Endothelial cell of umbilical vein (primary cell): ENCODE measurements around the gene POR. TPM values are rescaled to one million over a fixed set of nuclear protein-coding genes. Genes with fewer than 3 reads are reported as not detected.

Experiments used
- BruUV-seq: library from RNA; stranded (reverse); fragments of 400-500 nt; replicated peaks from 2 replicates; lab custom pipeline; 2021; lab: Mats Ljungman, UMichigan
- CTCF ChIA-PET: fragments of 300-600, 350-600 bp; sonication (Branson Sonifier 250); formaldehyde crosslinking; loops from one replicate; lab custom pipeline; 2021; ENCODE audit warnings: antibody characterized with exemption, inconsistent platforms; lab: Charles Lee
- POLR2A ChIA-PET: fragments of 300-600, 350-600 bp; sonication (Branson Sonifier 250); formaldehyde crosslinking; loops from one replicate; lab custom pipeline; 2021; ENCODE audit warnings: antibody characterized with exemption, inconsistent platforms; lab: Charles Lee
- DNase-seq: peaks from one replicate; pipeline ENCODE4 v3.0.0-alpha.2; 2011; ENCODE audit warnings: low read depth, low spot score
- FAIRE-seq: peaks from 2 replicates; lab custom pipeline; 2011; peaks lifted over from hg19 to GRCh38; lab: Jason Lieb, UNC
- H2AFZ ChIP-seq: 2 replicates; pipeline ENCODE4 v1.6.0; 2012; ENCODE audit warnings: low read depth, low read length, control low read depth, inconsistent platforms
- H3K27ac ChIP-seq: 2 replicates; pipeline ENCODE4 v1.5.1; 2011; ENCODE audit warnings: low read depth, mild to moderate bottlenecking, control low read depth, low read length, moderate library complexity; ENCODE audit not compliant: insufficient read depth
- H3K27me3 ChIP-seq, 2 experiments: 2 replicates each; pipeline versions ENCODE4 v1.6.0 to v1.6.1; 2011; ENCODE audit warnings: low read length in 2 of 2, mixed read lengths in 1 of 2; ENCODE audit not compliant: control insufficient read depth in 2 of 2, insufficient read depth in 2 of 2
- H3K36me3 ChIP-seq, 2 experiments: 2 replicates in 1 of 2; 3 replicates in 1 of 2; pipeline ENCODE4 v1.5.1; 2011; ENCODE audit warnings: low read length in 2 of 2, mild to moderate bottlenecking in 1 of 2, moderate library complexity in 1 of 2; ENCODE audit not compliant: control insufficient read depth in 2 of 2, insufficient read depth in 2 of 2; ENCODE audit errors: extremely low read depth in 1 of 2
- H3K4me1 ChIP-seq: 3 replicates; pipeline ENCODE4 v1.5.1; 2011; ENCODE audit warnings: mild to moderate bottlenecking, low read length; ENCODE audit not compliant: control insufficient read depth, insufficient read depth; ENCODE audit errors: extremely low read depth
- H3K4me2 ChIP-seq: 2 replicates; pipeline ENCODE4 v1.6.1; 2011; ENCODE audit warnings: low read length, control low read depth, mixed read lengths; ENCODE audit not compliant: insufficient read depth
- H3K4me3 ChIP-seq, 3 experiments: fragments of 200-600 bp in 1 of 3; sonication (generic), shearing (Covaris generic) in 1 of 3; replicated peaks in 1 of 3; 2 replicates each; pipeline ENCODE4 v1.5.1; 2011 to 2016; ENCODE audit warnings: control low read depth in 3 of 3, low read length in 3 of 3, mild to moderate bottlenecking in 2 of 3, inconsistent platforms in 1 of 3, low read depth in 1 of 3, moderate library complexity in 1 of 3; ENCODE audit not compliant: insufficient read depth in 1 of 3
- H3K79me2 ChIP-seq: 2 replicates; pipeline ENCODE4 v1.6.0; 2012; ENCODE audit warnings: low read length, inconsistent platforms; ENCODE audit not compliant: control insufficient read depth, insufficient read depth
- H3K9ac ChIP-seq: replicated peaks from 2 replicates; pipeline ENCODE3; 2011; ENCODE audit warnings: low read length, control low read depth; ENCODE audit not compliant: insufficient read depth; ENCODE audit errors: extremely low read depth
- H3K9me1 ChIP-seq: replicated peaks from 3 replicates; pipeline ENCODE4 v1.6.0; 2011; ENCODE audit warnings: mild to moderate bottlenecking, low read length; ENCODE audit not compliant: control insufficient read depth, insufficient read depth; ENCODE audit errors: extremely low read depth
- H3K9me3 ChIP-seq: replicated peaks from 2 replicates; pipeline ENCODE4 v1.5.1; 2012; ENCODE audit warnings: low read length, inconsistent platforms; ENCODE audit not compliant: control insufficient read depth, insufficient read depth
- H4K20me1 ChIP-seq: replicated peaks from 2 replicates; pipeline ENCODE3; 2011; ENCODE audit warnings: mild to moderate bottlenecking, low read length; ENCODE audit not compliant: control insufficient read depth, insufficient read depth; ENCODE audit errors: extremely low read depth
- CTCF ChIP-seq, 2 donors: IDR thresholded peaks; 1 replicate in 1 of 2; 2 replicates in 1 of 2; pipeline ENCODE4 v1.5.1; 2011; ENCODE audit warnings: low read length in 2 of 2, mild to moderate bottlenecking in 2 of 2, moderate library complexity in 2 of 2, control low read depth in 1 of 2, inconsistent platforms in 1 of 2, low read depth in 1 of 2; ENCODE audit not compliant: insufficient read depth in 1 of 2; ENCODE audit errors: extremely low read depth in 1 of 2
- EZH2 ChIP-seq: IDR thresholded peaks from 2 replicates; pipeline ENCODE4 v1.6.1; 2012; ENCODE audit warnings: borderline replicate concordance, low read depth, mild to moderate bottlenecking, moderate library complexity, low read length, inconsistent platforms; ENCODE audit not compliant: severe bottlenecking
- FOS ChIP-seq: IDR thresholded peaks from 2 replicates; pipeline ENCODE4 v1.6.1; 2011; ENCODE audit warnings: mild to moderate bottlenecking, low read length, moderate library complexity, borderline replicate concordance; ENCODE audit not compliant: insufficient read depth
- GATA2 ChIP-seq: IDR thresholded peaks from 2 replicates; pipeline ENCODE4 v1.7.0; 2011; ENCODE audit warnings: low read depth, mild to moderate bottlenecking, moderate library complexity, mixed read lengths, low read length; ENCODE audit not compliant: insufficient read length, insufficient read depth
- JUN ChIP-seq: IDR thresholded peaks from 2 replicates; pipeline ENCODE4 v1.6.1; 2011; ENCODE audit warnings: borderline replicate concordance, low read depth; ENCODE audit not compliant: insufficient read length, insufficient read depth
- MAX ChIP-seq: IDR thresholded peaks from 2 replicates; pipeline ENCODE4 v1.6.1; 2011; ENCODE audit not compliant: insufficient read depth, insufficient read length
- MYC ChIP-seq: IDR thresholded peaks from one replicate; pipeline ENCODE4 v1.6.1; 2011; ENCODE audit warnings: mild to moderate bottlenecking, low read depth, low read length
- POLR2A ChIP-seq: IDR thresholded peaks from 2 replicates; pipeline ENCODE4 v1.6.1; 2012; ENCODE audit warnings: low read depth, mild to moderate bottlenecking, control low read depth, low read length
- POLR2AphosphoS5 ChIP-seq: IDR thresholded peaks from 2 replicates; pipeline ENCODE4 v1.6.1; 2012; ENCODE audit warnings: low read depth, mild to moderate bottlenecking, control low read depth, low read length, moderate library complexity; ENCODE audit not compliant: insufficient read depth
- dilution Hi-C: fragments of 300-500 bp; cut with MboI; formaldehyde crosslinking; loops from one replicate; pipeline ENCODE4 v1.15.0; 2019; ENCODE audit warnings: low sequenced_read_pairs; ENCODE audit not compliant: extremely low pct_ligation_motif_present
- intact Hi-C: fragments of 100-400 bp; cut with micrococcal nuclease; formaldehyde crosslinking; loops from one replicate; pipeline ENCODE4 v1.10.0; 2022
- polyA plus RNA-seq, 4 experiments: library from polyadenylated mRNA; depleted of rRNA in 3 of 4; stranded (reverse) in 3 of 4; unstranded in 1 of 4; fragments of >200 nt; gene quantifications; 2 replicates each; pipeline versions ENCODE4 v1.2.1 to v1.2.3, GENCODE V29; 2011 to 2012; ENCODE audit warnings: missing spikeins in 1 of 4
- total RNA-seq: library from RNA; stranded (reverse); gene quantifications from 2 replicates; pipeline ENCODE4 v1.2.3, GENCODE V29; 2021

POR gene
- total and polyA plus RNA-seq, 2 donors (not counting 3 experiments of a cell fraction or from before 2014, with no cell fraction given) = 59.5 to 73.6 TPM

DNA sequence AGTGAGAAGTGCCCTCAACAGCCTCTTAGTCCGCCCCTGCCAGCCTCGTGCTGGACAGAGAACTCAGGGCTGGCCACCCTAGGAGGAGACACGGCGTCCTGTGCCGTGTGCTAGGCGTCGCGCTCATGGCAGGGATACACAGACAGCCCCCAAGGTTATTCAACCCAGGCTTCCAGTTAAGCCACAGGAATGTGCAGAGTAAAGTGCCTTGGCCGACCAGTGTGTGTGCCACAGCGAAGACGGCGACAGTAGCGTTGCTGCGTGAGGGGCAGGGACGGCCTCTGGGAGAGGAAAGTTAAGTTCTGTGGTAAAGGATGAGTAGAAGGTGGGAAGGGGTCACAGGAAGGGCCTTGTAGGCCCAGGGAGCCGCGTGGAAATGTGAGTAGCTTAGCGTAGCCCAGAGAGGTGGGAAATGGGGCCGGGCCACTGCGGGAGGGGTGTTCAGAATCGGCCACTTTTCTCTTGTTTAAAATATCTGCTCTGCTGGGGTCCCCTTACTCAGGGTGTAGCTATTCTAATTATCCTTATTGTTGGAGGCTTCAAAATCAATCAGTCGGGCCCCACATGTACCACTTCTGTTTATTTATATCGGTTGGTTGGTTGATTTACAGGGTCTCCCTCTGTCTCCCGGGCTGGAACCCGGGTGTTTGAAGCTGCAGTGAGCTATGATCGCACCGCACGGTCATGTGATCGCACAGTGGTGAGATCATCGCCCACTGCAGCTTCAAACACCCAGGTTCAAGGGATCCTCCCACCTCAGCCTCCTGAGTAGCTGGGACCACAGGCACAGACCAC is 54.9 kb downstream of the POR start:
- Histone ChIP-seq H3K4me2 (no peak overlapping the region), H3K4me3 (no peak overlapping the region), H4K20me1 (no peaks in the 10 kb centered on the region), H3K79me2 (no peaks in the 10 kb centered on the region), H3K27ac (no peak overlapping the region), H3K4me1 (no peaks in the 10 kb centered on the region), H3K27me3 (no peaks in the 10 kb centered on the region), H3K9me1 (no peaks in the 10 kb centered on the region), H2AFZ (no peak overlapping the region), H3K36me3 (peaks cover 0 to 2% of the 10 kb centered on the region in 2 experiments), H3K9ac (no peak overlapping the region), H3K9me3 (no peaks in the 10 kb centered on the region)
- TF ChIP-seq GATA2 (no peak), MYC (no peak), JUN (no peak), EZH2 (no peak), MAX (no peak), FOS (no peak), POLR2AphosphoS5 (no peak), CTCF (IDR thresholded peaks at IDR 0.05; ENCODE audit: extremely low read depth in 1 of 2, insufficient read depth in 1 of 2, low read depth in 1 of 2, low read length in 2 of 2) (no peak), POLR2A (no peak)
- POLR2A ChIA-PET = no interaction called here
- CTCF ChIA-PET = interaction anchor here (0.9 to 1.1 kb wide), 2 partner anchors 40 to 104 kb away, joined by 3 read pairs; no protein-coding TSS in a partner anchor
- no peak for DNase-seq
- no peak for FAIRE-seq
- dilution Hi-C loops = no loop called here
- BruUV-seq = no TSS peak
- intact Hi-C loops = no loop called here
